ENCODE measurements around the gene OR1B1. TPM values are rescaled to one million over a fixed set of nuclear protein-coding genes. Genes with fewer than 3 reads are reported as not detected.

The OR1B1 gene
- total and polyA plus RNA-seq, 2 of the 8 experiments (the other 6 are each of a cell fraction or from before 2014, with no cell fraction given), result not detected

DNA sequence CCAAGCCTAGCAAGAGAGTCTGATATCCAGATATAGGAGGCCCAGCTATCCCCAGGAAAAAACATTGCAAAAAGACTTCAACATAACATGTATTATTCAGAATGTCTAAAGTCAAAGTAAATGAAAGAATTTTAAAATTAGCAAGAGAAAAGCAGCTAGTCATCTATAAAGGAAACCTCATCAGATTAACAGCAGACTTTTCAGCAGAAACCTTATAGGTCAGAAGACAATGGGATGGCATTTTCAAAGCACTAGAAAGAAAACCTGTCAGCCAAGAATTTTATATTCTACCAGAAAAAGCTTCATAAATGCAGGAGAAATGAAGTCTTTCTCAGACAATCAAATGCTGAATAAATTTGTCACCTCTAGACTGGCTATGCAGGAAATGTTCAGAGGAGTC lies 27.4 kb upstream of the OR1B1 start (continued):
- TF ChIP-seq YY1 (IDR thresholded peaks at IDR 0.05; ENCODE audit: low read depth, low read length) (no peak), NRF1 (IDR thresholded peaks at IDR 0.05; ENCODE audit: low read depth, low read length) (no peak), RXRA (IDR thresholded peaks at IDR 0.05; ENCODE audit: insufficient read depth, low read depth, low read length) (no peak), ATF2 (IDR thresholded peaks at IDR 0.05; ENCODE audit: low read length) (no peak)

All from H1 (cell line).